Heart left ventricle (tissue), 13 donors: ENCODE measurements around the gene MORC3.

Experiments
- POLR2A ChIP-seq, 2 donors: fragments of 450-650 bp; IDR thresholded peaks; one replicate each; pipeline ENCODE4 v1.6.1; 2017; ENCODE audit warnings: antibody characterized with exemption in 2 of 2, mild to moderate bottlenecking in 2 of 2, moderate library complexity in 2 of 2
- TF ChIP-seq, protein P1 (sequence below), 12 donors: fragments of 200-600 bp; sonication (generic) in 4 of 12; IDR thresholded peaks; one replicate each; pipeline versions ENCODE4 v1.5.0 to v1.8.0; 2018 to 2022; ENCODE audit warnings: antibody characterized with exemption in 12 of 12, mild to moderate bottlenecking in 5 of 12
- donor health status: ischemic (EF 13 %, LVEDD 7.1; RV severe dilation, severe dysfunction).
- donor health status: DM: no; HTN: yes; CAD: no.
- donor health status: DM: no; HTN: no; CAD: no.
- donor health status: ischemic (EF 25% LVEDD 6.9; RV normal size, moderate dysfunction).
- donor health status: ischemic (EF 25% LVEDD 5.7; RV mildly dilated, moderate dysfunction).
- donor health status: ischemic (EF 35%, LVEDD 5.7; RV mildly dilated, moderate dysfunction).
- donor health status: nonischemic (EF 11% LVEDD 7.7; RV severe dilation, severe dysfunction).
- donor health status: DM: yes; HTN: yes; CAD: no.
- donor health status: PGD.
- donor health status: ischemic (EF 29% LVEDD 5.4; RV normal size, mild dysfunction).
- donor health status: nonischemic (EF 23%, LVEDD 6.1; RV moderate dilation, normal function).

DNA sequence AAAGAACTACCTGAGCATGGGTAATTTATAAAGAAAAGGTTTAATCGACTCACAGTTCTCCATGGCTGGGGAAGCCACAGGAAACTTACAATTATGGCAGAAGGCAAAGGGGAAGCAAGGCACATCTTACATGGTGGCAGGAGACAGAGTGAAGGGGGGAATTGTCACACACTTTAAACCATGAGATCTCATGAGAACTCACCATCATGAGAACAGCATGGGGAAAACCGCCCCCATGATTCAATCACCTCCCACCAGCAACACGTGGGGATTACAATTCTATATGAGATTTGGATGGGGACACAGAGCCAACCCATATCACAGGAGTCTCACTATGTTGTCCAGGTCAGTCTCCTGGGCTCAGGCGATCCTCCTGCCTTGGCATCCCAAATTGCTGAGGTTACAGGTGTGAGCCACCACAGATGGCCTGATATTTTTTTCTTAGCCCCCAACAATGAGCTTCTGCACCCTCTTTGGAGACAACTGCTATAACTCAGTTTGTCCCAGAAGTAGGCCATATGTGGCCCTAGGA, 22.5 kb upstream of the MORC3 start:
- TF ChIP-seq, protein P1, sequence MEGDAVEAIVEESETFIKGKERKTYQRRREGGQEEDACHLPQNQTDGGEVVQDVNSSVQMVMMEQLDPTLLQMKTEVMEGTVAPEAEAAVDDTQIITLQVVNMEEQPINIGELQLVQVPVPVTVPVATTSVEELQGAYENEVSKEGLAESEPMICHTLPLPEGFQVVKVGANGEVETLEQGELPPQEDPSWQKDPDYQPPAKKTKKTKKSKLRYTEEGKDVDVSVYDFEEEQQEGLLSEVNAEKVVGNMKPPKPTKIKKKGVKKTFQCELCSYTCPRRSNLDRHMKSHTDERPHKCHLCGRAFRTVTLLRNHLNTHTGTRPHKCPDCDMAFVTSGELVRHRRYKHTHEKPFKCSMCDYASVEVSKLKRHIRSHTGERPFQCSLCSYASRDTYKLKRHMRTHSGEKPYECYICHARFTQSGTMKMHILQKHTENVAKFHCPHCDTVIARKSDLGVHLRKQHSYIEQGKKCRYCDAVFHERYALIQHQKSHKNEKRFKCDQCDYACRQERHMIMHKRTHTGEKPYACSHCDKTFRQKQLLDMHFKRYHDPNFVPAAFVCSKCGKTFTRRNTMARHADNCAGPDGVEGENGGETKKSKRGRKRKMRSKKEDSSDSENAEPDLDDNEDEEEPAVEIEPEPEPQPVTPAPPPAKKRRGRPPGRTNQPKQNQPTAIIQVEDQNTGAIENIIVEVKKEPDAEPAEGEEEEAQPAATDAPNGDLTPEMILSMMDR (IDR thresholded peaks at IDR 0.05), result no peak
- no peak for TF ChIP-seq POLR2A (IDR thresholded peaks at IDR 0.05)
